WTC11 (cell line): ENCODE results near the gene AFAP1L2. TPM values are rescaled to one million over a fixed set of nuclear protein-coding genes. Genes with fewer than 3 reads are reported as not detected.

Source experiments
- ATAC-seq: fragments of 200-7000 bp; cut with Tn5 transposase; 2 replicates; pipeline ENCODE4 v1.10.0; 2021; ENCODE audit warnings: mild to moderate bottlenecking, moderate library complexity
- CTCF ChIA-PET: fragments of 300-600 bp; sonication (Branson Sonifier 250); formaldehyde crosslinking; loops from one replicate; lab custom pipeline; 2021; ENCODE audit warnings: antibody characterized with exemption; lab: Charles Lee
- POLR2A ChIA-PET: fragments of 350-600 bp; sonication (Branson Sonifier 250); formaldehyde crosslinking; loops from one replicate; lab custom pipeline; 2021; ENCODE audit warnings: antibody characterized with exemption; lab: Charles Lee
- DNase-seq: peaks from one replicate; pipeline ENCODE4 v3.0.0; 2021; ENCODE audit warnings: low spot score
- H3K27ac Mint-ChIP-seq: 2 replicates; pipeline ENCODE4 v1.8.0; 2021; ENCODE audit warnings: mixed read lengths
- H3K27me3 Mint-ChIP-seq: 2 replicates; pipeline ENCODE4 v1.8.0; 2021; ENCODE audit warnings: low read depth, mild to moderate bottlenecking, moderate library complexity, mixed read lengths
- H3K36me3 Mint-ChIP-seq: 2 replicates; pipeline ENCODE4 v1.8.0; 2021; ENCODE audit warnings: mixed read lengths
- H3K4me1 Mint-ChIP-seq: 2 replicates; pipeline ENCODE4 v1.8.0; 2022; ENCODE audit warnings: mixed read lengths
- H3K4me3 Mint-ChIP-seq: 2 replicates; pipeline ENCODE4 v1.8.0; 2021; ENCODE audit warnings: mild to moderate bottlenecking, moderate library complexity, mixed read lengths
- H3K9me3 Mint-ChIP-seq: 2 replicates; pipeline ENCODE4 v1.8.0; 2021; ENCODE audit warnings: mixed read lengths
- ATF1 ChIP-seq: sonication (generic); formaldehyde crosslinking; IDR thresholded peaks from 2 replicates; pipeline ENCODE4 v1.8.1; 2023; ENCODE audit warnings: mild to moderate bottlenecking, moderate library complexity, missing genetic modification reagents
- CREB1 ChIP-seq: sonication (generic); formaldehyde crosslinking; IDR thresholded peaks from 2 replicates; pipeline ENCODE4 v1.8.0; 2023; ENCODE audit warnings: mild to moderate bottlenecking, missing genetic modification reagents
- CREM ChIP-seq: sonication (generic); formaldehyde crosslinking; IDR thresholded peaks from 2 replicates; pipeline ENCODE4 v1.8.1; 2022; ENCODE audit warnings: mild to moderate bottlenecking, missing genetic modification reagents, moderate library complexity
- ESRRA ChIP-seq: sonication (generic); formaldehyde crosslinking; IDR thresholded peaks from 2 replicates; pipeline ENCODE4 v1.8.1; 2022; ENCODE audit warnings: mild to moderate bottlenecking, missing genetic modification reagents, borderline replicate concordance
- GABPB1 ChIP-seq: sonication (generic); formaldehyde crosslinking; IDR thresholded peaks from 2 replicates; pipeline ENCODE4 v1.8.1; 2023; ENCODE audit warnings: mild to moderate bottlenecking, missing genetic modification reagents
- GRHL2 ChIP-seq: fragments of 250-450 bp; sonication (Bioruptor Pico); IDR thresholded peaks from 2 replicates; pipeline ENCODE4 v1.8.0; 2022; ENCODE audit warnings: mild to moderate bottlenecking, moderate library complexity; ENCODE audit not compliant: insufficient replicate concordance, severe bottlenecking
- IRF2 ChIP-seq: sonication (generic); formaldehyde crosslinking; IDR thresholded peaks from 2 replicates; pipeline ENCODE4 v1.8.0; 2022; ENCODE audit warnings: low read depth, missing genetic modification reagents, borderline replicate concordance
- JUN ChIP-seq: sonication (generic); formaldehyde crosslinking; IDR thresholded peaks from 2 replicates; pipeline ENCODE4 v1.8.0; 2023; ENCODE audit warnings: mild to moderate bottlenecking, missing genetic modification reagents
- NFE2L1 ChIP-seq: sonication (generic); formaldehyde crosslinking; IDR thresholded peaks from 2 replicates; pipeline ENCODE4 v1.8.1; 2023; ENCODE audit warnings: missing genetic modification reagents
- NFYB ChIP-seq: sonication (generic); formaldehyde crosslinking; conservative IDR thresholded peaks from 2 replicates; pipeline ENCODE4 v1.8.0; 2022; ENCODE audit warnings: low read depth, missing genetic modification reagents
- PRRX2 ChIP-seq: fragments of 250-450 bp; sonication (Bioruptor Pico); IDR thresholded peaks from 2 replicates; pipeline ENCODE4 v1.8.0; 2021; ENCODE audit warnings: mild to moderate bottlenecking
- RORB ChIP-seq: fragments of 250-450 bp; sonication (Bioruptor Pico); IDR thresholded peaks from 2 replicates; pipeline ENCODE4 v1.9.0; 2021; ENCODE audit warnings: mild to moderate bottlenecking
- SP1 ChIP-seq: sonication (generic); formaldehyde crosslinking; conservative IDR thresholded peaks from 2 replicates; pipeline ENCODE4 v1.8.1; 2022; ENCODE audit warnings: missing genetic modification reagents
- ZNF138 ChIP-seq: sonication (generic); formaldehyde crosslinking; conservative IDR thresholded peaks from 2 replicates; pipeline ENCODE4 v1.8.1; 2022; ENCODE audit warnings: mild to moderate bottlenecking, moderate library complexity, missing genetic modification reagents
- ZNF219 ChIP-seq: sonication (generic); formaldehyde crosslinking; IDR thresholded peaks from 2 replicates; pipeline ENCODE4 v1.8.0; 2023; ENCODE audit warnings: missing genetic modification reagents, mild to moderate bottlenecking, borderline replicate concordance
- ZNF232 ChIP-seq: sonication (generic); formaldehyde crosslinking; IDR thresholded peaks from 2 replicates; pipeline ENCODE4 v1.8.0; 2022; ENCODE audit warnings: mild to moderate bottlenecking, missing genetic modification reagents
- total RNA-seq: library from RNA; stranded (reverse); gene quantifications from 3 replicates; pipeline ENCODE4 v1.2.3, GENCODE V29; 2021
- TF ChIP-seq, protein P1 (sequence below): sonication (generic); formaldehyde crosslinking; IDR thresholded peaks from 2 replicates; pipeline ENCODE4 v1.8.0; 2022; ENCODE audit warnings: mild to moderate bottlenecking, missing genetic modification reagents
- TF ChIP-seq, protein P2 (sequence below): sonication (generic); formaldehyde crosslinking; IDR thresholded peaks from 2 replicates; pipeline ENCODE4 v1.8.0; 2023; ENCODE audit warnings: missing genetic modification reagents
- TF ChIP-seq, protein P3 (sequence below): sonication (generic); formaldehyde crosslinking; IDR thresholded peaks from 2 replicates; pipeline ENCODE4 v1.8.1; 2022; ENCODE audit warnings: low read depth, missing genetic modification reagents, borderline replicate concordance
- TF ChIP-seq, protein P4 (sequence below): sonication (generic); formaldehyde crosslinking; IDR thresholded peaks from 2 replicates; pipeline ENCODE4 v1.8.0; 2023; ENCODE audit warnings: missing genetic modification reagents, mild to moderate bottlenecking, borderline replicate concordance
- TF ChIP-seq, protein P5 (sequence below): sonication (generic); formaldehyde crosslinking; IDR thresholded peaks from 2 replicates; pipeline ENCODE4 v1.8.0; 2023; ENCODE audit warnings: mild to moderate bottlenecking, missing genetic modification reagents
- TF ChIP-seq, protein P6 (sequence below): sonication (generic); formaldehyde crosslinking; IDR thresholded peaks from 2 replicates; pipeline ENCODE4 v1.8.0; 2022; ENCODE audit warnings: mild to moderate bottlenecking, missing genetic modification reagents
- TF ChIP-seq, protein P7 (sequence below): fragments of 250-450 bp; sonication (Bioruptor Pico); IDR thresholded peaks from 2 replicates; pipeline ENCODE4 v1.9.0; 2021; ENCODE audit warnings: moderate library complexity, mild to moderate bottlenecking, inconsistent platforms, borderline replicate concordance

Gene AFAP1L2
- total RNA-seq, 1 experiment from 2014 or later, result 5.0 TPM

DNA sequence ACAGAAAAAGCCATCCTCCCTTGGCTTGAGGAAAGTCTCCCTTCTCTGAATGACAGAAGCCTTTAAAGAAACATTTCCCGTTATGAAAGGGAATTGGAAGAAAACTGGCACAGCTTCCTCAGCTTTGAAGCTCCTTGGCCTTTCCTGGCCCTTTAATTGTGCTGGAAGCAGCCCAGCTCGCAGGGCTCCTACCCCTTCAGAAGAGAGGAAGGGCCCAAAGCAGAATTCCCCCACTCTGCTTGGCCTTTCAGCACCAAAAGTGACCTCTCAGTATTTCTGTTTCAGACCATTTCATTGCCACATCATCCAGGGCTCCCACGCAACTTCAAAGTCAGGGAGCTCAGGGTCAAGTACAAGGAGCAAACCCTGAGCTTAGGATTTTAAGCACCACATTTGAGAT lies 4.2 kb downstream of the AFAP1L2 start:
- ChIA-PET POLR2A (no interaction called here), CTCF (interaction anchor here (2.5 to 4.3 kb wide), 2 partner anchors 13 to 96 kb away, joined by 9 to 25 read pairs; no protein-coding TSS in a partner anchor)
- Mint-ChIP-seq H3K27ac (no peak overlapping the region), H3K4me3 (no peak overlapping the region), H3K36me3 (no peaks in the 10 kb centered on the region), H3K9me3 (no peaks in the 10 kb centered on the region), H3K27me3 (peaks cover 35% of the 10 kb centered on the region), H3K4me1 (peaks cover 19% of the 10 kb centered on the region)
- ATAC-seq (no peak), DNase-seq (no peak)
- TF ChIP-seq ESRRA (CRISPR knock-in tag) (no peak), JUN (CRISPR knock-in tag) (no peak), GABPB1 (CRISPR knock-in tag) (no peak), PRRX2 (CRISPR knock-in tag) (no peak), ZNF138 (no peak), CREM (no peak), ZNF219 (CRISPR knock-in tag) (no peak), ZNF232 (no peak), NFYB (CRISPR knock-in tag) (no peak), SP1 (CRISPR knock-in tag) (no peak), IRF2 (CRISPR knock-in tag) (no peak), ATF1 (CRISPR knock-in tag) (no peak)
- TF ChIP-seq, protein P1, sequence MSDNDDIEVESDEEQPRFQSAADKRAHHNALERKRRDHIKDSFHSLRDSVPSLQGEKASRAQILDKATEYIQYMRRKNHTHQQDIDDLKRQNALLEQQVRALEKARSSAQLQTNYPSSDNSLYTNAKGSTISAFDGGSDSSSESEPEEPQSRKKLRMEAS, result no peak
- TF ChIP-seq, protein P2, sequence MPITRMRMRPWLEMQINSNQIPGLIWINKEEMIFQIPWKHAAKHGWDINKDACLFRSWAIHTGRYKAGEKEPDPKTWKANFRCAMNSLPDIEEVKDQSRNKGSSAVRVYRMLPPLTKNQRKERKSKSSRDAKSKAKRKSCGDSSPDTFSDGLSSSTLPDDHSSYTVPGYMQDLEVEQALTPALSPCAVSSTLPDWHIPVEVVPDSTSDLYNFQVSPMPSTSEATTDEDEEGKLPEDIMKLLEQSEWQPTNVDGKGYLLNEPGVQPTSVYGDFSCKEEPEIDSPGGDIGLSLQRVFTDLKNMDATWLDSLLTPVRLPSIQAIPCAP (CRISPR knock-in tag), result no peak

DNA sequence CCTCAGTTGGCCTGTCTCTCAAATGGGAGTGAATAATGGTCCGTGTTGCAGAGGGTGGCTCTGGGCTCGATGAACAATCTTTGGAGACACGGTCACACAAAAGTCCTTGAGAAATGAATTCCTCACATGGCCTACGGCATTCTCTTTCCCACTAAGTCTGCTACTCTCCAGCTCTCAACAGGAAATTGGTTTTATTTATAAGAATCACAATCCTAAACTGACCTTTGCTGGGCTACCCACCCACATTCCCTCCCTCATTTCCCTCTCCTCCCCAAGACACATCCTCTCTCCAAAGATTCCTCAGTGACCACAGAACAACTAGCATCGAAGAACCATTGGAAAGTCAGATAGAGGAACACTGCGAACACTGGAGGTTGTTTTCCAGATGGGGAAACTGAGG lies 4.7 kb downstream of the AFAP1L2 start:
- ATAC-seq (no peak), DNase-seq (no peak)
- H3K9me3 Mint-ChIP-seq, result no peaks in the 10 kb centered on the region
- CTCF ChIA-PET, result interaction anchor here (2.5 to 4.3 kb wide), 2 partner anchors 13 to 95 kb away, joined by 9 to 25 read pairs; no protein-coding TSS in a partner anchor
- H3K4me3 Mint-ChIP-seq, result no peak overlapping the region
- H3K4me1 Mint-ChIP-seq, result peaks cover 18% of the 10 kb centered on the region
- H3K27ac Mint-ChIP-seq, result no peak overlapping the region
- no peaks in the 10 kb centered on the region for H3K36me3 Mint-ChIP-seq
- POLR2A ChIA-PET, result no interaction called here
- peaks cover 30% of the 10 kb centered on the region for H3K27me3 Mint-ChIP-seq
- TF ChIP-seq ZNF219 (CRISPR knock-in tag) (no peak), RORB (CRISPR knock-in tag) (no peak), CREB1 (CRISPR knock-in tag) (no peak), GRHL2 (CRISPR knock-in tag) (no peak), NFE2L1 (CRISPR knock-in tag) (no peak), NFYB (CRISPR knock-in tag) (no peak)
- TF ChIP-seq, protein P3, sequence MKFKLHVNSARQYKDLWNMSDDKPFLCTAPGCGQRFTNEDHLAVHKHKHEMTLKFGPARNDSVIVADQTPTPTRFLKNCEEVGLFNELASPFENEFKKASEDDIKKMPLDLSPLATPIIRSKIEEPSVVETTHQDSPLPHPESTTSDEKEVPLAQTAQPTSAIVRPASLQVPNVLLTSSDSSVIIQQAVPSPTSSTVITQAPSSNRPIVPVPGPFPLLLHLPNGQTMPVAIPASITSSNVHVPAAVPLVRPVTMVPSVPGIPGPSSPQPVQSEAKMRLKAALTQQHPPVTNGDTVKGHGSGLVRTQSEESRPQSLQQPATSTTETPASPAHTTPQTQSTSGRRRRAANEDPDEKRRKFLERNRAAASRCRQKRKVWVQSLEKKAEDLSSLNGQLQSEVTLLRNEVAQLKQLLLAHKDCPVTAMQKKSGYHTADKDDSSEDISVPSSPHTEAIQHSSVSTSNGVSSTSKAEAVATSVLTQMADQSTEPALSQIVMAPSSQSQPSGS (CRISPR knock-in tag), result no peak
- TF ChIP-seq, protein P4, sequence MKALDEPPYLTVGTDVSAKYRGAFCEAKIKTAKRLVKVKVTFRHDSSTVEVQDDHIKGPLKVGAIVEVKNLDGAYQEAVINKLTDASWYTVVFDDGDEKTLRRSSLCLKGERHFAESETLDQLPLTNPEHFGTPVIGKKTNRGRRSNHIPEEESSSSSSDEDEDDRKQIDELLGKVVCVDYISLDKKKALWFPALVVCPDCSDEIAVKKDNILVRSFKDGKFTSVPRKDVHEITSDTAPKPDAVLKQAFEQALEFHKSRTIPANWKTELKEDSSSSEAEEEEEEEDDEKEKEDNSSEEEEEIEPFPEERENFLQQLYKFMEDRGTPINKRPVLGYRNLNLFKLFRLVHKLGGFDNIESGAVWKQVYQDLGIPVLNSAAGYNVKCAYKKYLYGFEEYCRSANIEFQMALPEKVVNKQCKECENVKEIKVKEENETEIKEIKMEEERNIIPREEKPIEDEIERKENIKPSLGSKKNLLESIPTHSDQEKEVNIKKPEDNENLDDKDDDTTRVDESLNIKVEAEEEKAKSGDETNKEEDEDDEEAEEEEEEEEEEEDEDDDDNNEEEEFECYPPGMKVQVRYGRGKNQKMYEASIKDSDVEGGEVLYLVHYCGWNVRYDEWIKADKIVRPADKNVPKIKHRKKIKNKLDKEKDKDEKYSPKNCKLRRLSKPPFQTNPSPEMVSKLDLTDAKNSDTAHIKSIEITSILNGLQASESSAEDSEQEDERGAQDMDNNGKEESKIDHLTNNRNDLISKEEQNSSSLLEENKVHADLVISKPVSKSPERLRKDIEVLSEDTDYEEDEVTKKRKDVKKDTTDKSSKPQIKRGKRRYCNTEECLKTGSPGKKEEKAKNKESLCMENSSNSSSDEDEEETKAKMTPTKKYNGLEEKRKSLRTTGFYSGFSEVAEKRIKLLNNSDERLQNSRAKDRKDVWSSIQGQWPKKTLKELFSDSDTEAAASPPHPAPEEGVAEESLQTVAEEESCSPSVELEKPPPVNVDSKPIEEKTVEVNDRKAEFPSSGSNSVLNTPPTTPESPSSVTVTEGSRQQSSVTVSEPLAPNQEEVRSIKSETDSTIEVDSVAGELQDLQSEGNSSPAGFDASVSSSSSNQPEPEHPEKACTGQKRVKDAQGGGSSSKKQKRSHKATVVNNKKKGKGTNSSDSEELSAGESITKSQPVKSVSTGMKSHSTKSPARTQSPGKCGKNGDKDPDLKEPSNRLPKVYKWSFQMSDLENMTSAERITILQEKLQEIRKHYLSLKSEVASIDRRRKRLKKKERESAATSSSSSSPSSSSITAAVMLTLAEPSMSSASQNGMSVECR (CRISPR knock-in tag), result no peak
- TF ChIP-seq, protein P5, sequence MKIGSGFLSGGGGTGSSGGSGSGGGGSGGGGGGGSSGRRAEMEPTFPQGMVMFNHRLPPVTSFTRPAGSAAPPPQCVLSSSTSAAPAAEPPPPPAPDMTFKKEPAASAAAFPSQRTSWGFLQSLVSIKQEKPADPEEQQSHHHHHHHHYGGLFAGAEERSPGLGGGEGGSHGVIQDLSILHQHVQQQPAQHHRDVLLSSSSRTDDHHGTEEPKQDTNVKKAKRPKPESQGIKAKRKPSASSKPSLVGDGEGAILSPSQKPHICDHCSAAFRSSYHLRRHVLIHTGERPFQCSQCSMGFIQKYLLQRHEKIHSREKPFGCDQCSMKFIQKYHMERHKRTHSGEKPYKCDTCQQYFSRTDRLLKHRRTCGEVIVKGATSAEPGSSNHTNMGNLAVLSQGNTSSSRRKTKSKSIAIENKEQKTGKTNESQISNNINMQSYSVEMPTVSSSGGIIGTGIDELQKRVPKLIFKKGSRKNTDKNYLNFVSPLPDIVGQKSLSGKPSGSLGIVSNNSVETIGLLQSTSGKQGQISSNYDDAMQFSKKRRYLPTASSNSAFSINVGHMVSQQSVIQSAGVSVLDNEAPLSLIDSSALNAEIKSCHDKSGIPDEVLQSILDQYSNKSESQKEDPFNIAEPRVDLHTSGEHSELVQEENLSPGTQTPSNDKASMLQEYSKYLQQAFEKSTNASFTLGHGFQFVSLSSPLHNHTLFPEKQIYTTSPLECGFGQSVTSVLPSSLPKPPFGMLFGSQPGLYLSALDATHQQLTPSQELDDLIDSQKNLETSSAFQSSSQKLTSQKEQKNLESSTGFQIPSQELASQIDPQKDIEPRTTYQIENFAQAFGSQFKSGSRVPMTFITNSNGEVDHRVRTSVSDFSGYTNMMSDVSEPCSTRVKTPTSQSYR (CRISPR knock-in tag), result no peak
- TF ChIP-seq, protein P6, sequence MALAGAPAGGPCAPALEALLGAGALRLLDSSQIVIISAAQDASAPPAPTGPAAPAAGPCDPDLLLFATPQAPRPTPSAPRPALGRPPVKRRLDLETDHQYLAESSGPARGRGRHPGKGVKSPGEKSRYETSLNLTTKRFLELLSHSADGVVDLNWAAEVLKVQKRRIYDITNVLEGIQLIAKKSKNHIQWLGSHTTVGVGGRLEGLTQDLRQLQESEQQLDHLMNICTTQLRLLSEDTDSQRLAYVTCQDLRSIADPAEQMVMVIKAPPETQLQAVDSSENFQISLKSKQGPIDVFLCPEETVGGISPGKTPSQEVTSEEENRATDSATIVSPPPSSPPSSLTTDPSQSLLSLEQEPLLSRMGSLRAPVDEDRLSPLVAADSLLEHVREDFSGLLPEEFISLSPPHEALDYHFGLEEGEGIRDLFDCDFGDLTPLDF, result no peak
- TF ChIP-seq, protein P7, sequence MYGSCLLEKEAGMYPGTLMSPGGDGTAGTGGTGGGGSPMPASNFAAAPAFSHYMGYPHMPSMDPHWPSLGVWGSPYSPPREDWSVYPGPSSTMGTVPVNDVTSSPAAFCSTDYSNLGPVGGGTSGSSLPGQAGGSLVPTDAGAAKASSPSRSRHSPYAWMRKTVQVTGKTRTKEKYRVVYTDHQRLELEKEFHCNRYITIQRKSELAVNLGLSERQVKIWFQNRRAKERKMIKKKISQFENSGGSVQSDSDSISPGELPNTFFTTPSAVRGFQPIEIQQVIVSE (CRISPR knock-in tag), result no peak
- TF ChIP-seq, protein P1, result no peak
